HEK293 (cell line): ENCODE measurements around the gene CYBA.

ENCODE experiments used
- CTCF ChIA-PET: fragments of 350-600 bp; formaldehyde crosslinking; extraction: SDS; loops from one replicate; lab custom pipeline; 2021; ENCODE audit warnings: antibody characterized with exemption; lab: Yijun Ruan, JAX
- POLR2A ChIA-PET: fragments of 300-600 bp; formaldehyde crosslinking; extraction: SDS; loops from one replicate; lab custom pipeline; 2020; ENCODE audit warnings: antibody characterized with exemption, inconsistent platforms; lab: Yijun Ruan, JAX
- H3K27ac ChIP-seq: fragments of 200-500 bp; sonication (Bioruptor generic); 2 replicates; pipeline ENCODE4 v1.5.1; 2014; ENCODE audit warnings: low read depth, low read length, control low read depth, inconsistent platforms; ENCODE audit errors: extremely low read depth
- H3K36me3 ChIP-seq, 2 experiments: fragments of 200-500 bp in 1 of 2; sonication (Bioruptor generic) in 1 of 2; 1 replicate in 1 of 2; 2 replicates in 1 of 2; pipeline ENCODE4 v1.5.1; 2014 to 2017; ENCODE audit warnings: inconsistent platforms in 2 of 2, low read length in 2 of 2; ENCODE audit not compliant: control insufficient read depth in 2 of 2, insufficient read depth in 1 of 2
- H3K4me1 ChIP-seq: fragments of 200-500 bp; sonication (Bioruptor generic); 2 replicates; pipeline ENCODE4 v1.5.1; 2014; ENCODE audit warnings: mild to moderate bottlenecking, low read length, inconsistent platforms; ENCODE audit not compliant: control insufficient read depth, insufficient read depth
- H3K4me3 ChIP-seq: 2 replicates; pipeline ENCODE4 v1.5.1; 2011; ENCODE audit warnings: low read depth, mild to moderate bottlenecking, control low read depth, low read length, moderate library complexity
- H3K9me3 ChIP-seq: fragments of 200-500 bp; sonication (Bioruptor generic); 2 replicates; pipeline ENCODE4 v1.5.1; 2014; ENCODE audit warnings: low read depth, low read length, inconsistent platforms; ENCODE audit not compliant: control insufficient read depth, insufficient read depth
- CTCF ChIP-seq: fragments of 450-650 bp; formaldehyde crosslinking; IDR thresholded peaks from 2 replicates; pipeline ENCODE4 v1.5.1; 2016; ENCODE audit warnings: missing biosample characterization, missing genetic modification characterization
- INSM2 ChIP-seq: fragments of 450-650 bp; formaldehyde crosslinking; IDR thresholded peaks from 2 replicates; pipeline ENCODE4 v1.5.1; 2016; ENCODE audit warnings: missing biosample characterization, missing genetic modification characterization
- KLF16 ChIP-seq: fragments of 450-650 bp; formaldehyde crosslinking; IDR thresholded peaks from 2 replicates; pipeline ENCODE4 v1.5.1; 2017; ENCODE audit warnings: missing biosample characterization, missing genetic modification characterization
- MYNN ChIP-seq: fragments of 450-650 bp; formaldehyde crosslinking; IDR thresholded peaks from 2 replicates; pipeline ENCODE4 v1.5.1; 2016; ENCODE audit warnings: missing biosample characterization, missing genetic modification characterization, borderline replicate concordance
- SP2 ChIP-seq: fragments of 450-650 bp; formaldehyde crosslinking; IDR thresholded peaks from 2 replicates; pipeline ENCODE4 v1.5.1; 2016; ENCODE audit warnings: missing biosample characterization, missing genetic modification characterization
- TCF7L2 ChIP-seq: IDR thresholded peaks from 2 replicates; pipeline ENCODE4 v1.6.1; 2011; ENCODE audit warnings: low read depth, mild to moderate bottlenecking, inconsistent platforms, low read length, moderate library complexity, borderline replicate concordance
- ZFHX2 ChIP-seq: fragments of 450-650 bp; formaldehyde crosslinking; conservative IDR thresholded peaks from 2 replicates; pipeline ENCODE4 v1.5.1; 2016; ENCODE audit warnings: missing biosample characterization, missing genetic modification characterization
- ZFP37 ChIP-seq: fragments of 450-650 bp; formaldehyde crosslinking; IDR thresholded peaks from 2 replicates; pipeline ENCODE4 v1.5.1; 2016; ENCODE audit warnings: missing biosample characterization, missing genetic modification characterization
- ZNF19 ChIP-seq: fragments of 450-650 bp; formaldehyde crosslinking; IDR thresholded peaks from 2 replicates; pipeline ENCODE4; 2016; ENCODE audit warnings: missing biosample characterization, missing genetic modification characterization, low read depth
- ZNF221 ChIP-seq: fragments of 450-650 bp; formaldehyde crosslinking; IDR thresholded peaks from 2 replicates; pipeline ENCODE4 v1.5.1; 2017; ENCODE audit warnings: missing biosample characterization, missing genetic modification characterization, borderline replicate concordance
- ZNF26 ChIP-seq: fragments of 450-650 bp; formaldehyde crosslinking; IDR thresholded peaks from 2 replicates; pipeline ENCODE4 v1.5.1; 2016; ENCODE audit warnings: missing biosample characterization, missing genetic modification characterization
- ZNF274 ChIP-seq, 2 experiments: fragments of 200-500 bp in 1 of 2; fragments of 450-650 bp in 1 of 2; sonication (Bioruptor generic) in 1 of 2; formaldehyde crosslinking in 1 of 2; IDR thresholded peaks; 2 replicates each; pipeline versions ENCODE4 v1.5.1 to v1.6.1; 2014 to 2016; ENCODE audit warnings: borderline replicate concordance in 1 of 2, inconsistent platforms in 1 of 2, low read length in 1 of 2, missing biosample characterization in 1 of 2, missing genetic modification characterization in 1 of 2
- ZNF362 ChIP-seq: fragments of 450-650 bp; formaldehyde crosslinking; IDR thresholded peaks from 2 replicates; pipeline ENCODE4 v1.5.1; 2016; ENCODE audit warnings: missing biosample characterization, missing genetic modification characterization
- ZNF449 ChIP-seq: fragments of 450-650 bp; formaldehyde crosslinking; IDR thresholded peaks from 2 replicates; pipeline ENCODE4 v1.5.1; 2017; ENCODE audit warnings: missing biosample characterization, mild to moderate bottlenecking, missing genetic modification characterization, moderate library complexity
- ZNF585B ChIP-seq: fragments of 450-650 bp; formaldehyde crosslinking; IDR thresholded peaks from 2 replicates; pipeline ENCODE4 v1.5.1; 2016; ENCODE audit warnings: missing biosample characterization, missing genetic modification characterization
- ZNF621 ChIP-seq: fragments of 450-650 bp; formaldehyde crosslinking; IDR thresholded peaks from 2 replicates; pipeline ENCODE4 v1.5.1; 2017; ENCODE audit warnings: missing biosample characterization, missing genetic modification characterization
- ZNF707 ChIP-seq: fragments of 450-650 bp; formaldehyde crosslinking; IDR thresholded peaks from 2 replicates; pipeline ENCODE4 v1.5.1; 2016; ENCODE audit warnings: missing biosample characterization, missing genetic modification characterization
- ZNF785 ChIP-seq: fragments of 450-650 bp; formaldehyde crosslinking; IDR thresholded peaks from 2 replicates; pipeline ENCODE4 v1.5.1; 2016; ENCODE audit warnings: missing biosample characterization, missing genetic modification characterization
- ZNF843 ChIP-seq: fragments of 450-650 bp; formaldehyde crosslinking; IDR thresholded peaks from 2 replicates; pipeline ENCODE4 v1.5.1; 2016; ENCODE audit warnings: missing biosample characterization, missing genetic modification characterization
- ZSCAN5A ChIP-seq: fragments of 450-650 bp; formaldehyde crosslinking; IDR thresholded peaks from 2 replicates; pipeline ENCODE4 v1.5.1; 2016; ENCODE audit warnings: missing biosample characterization, missing genetic modification characterization

CYBA gene

GRCh38 chr16:88657371-88657770 lies 6.5 kb upstream of the CYBA start:
- ChIA-PET CTCF (interaction anchor here (1.2 kb wide), 1 partner anchor 15 kb away, joined by 5 read pairs; no protein-coding TSS in a partner anchor), POLR2A (no interaction called here)
- H3K27ac ChIP-seq: no peak overlapping the region
- peaks cover 0 to 15% of the 10 kb centered on the region in 2 experiments; a peak in 1 of 3 replicates for H3K36me3 ChIP-seq
- TF ChIP-seq ZNF707 (no peak), KLF16 (tag by site-specific recombination) (no peak), MYNN (tag by site-specific recombination) (no peak), ZNF621 (no peak), SP2 (tag by site-specific recombination) (no peak), ZNF274 (IDR thresholded peaks at IDR 0.05; ENCODE audit: low read length) (no peak), ZNF274 (tag by site-specific recombination; IDR thresholded peaks at IDR 0.05; ENCODE audit: borderline replicate concordance) (no peak), ZSCAN5A (tag by site-specific recombination) (no peak), ZNF362 (no peak), ZNF19 (tag by site-specific recombination) (no peak), TCF7L2 (no peak), ZNF785 (tag by site-specific recombination) (no peak), INSM2 (no peak), ZFP37 (tag by site-specific recombination) (no peak), ZNF449 (tag by site-specific recombination) (no peak), ZFHX2 (tag by site-specific recombination) (no peak), ZNF585B (no peak), ZNF843 (tag by site-specific recombination) (no peak), ZNF221 (no peak), CTCF (tag by site-specific recombination) (no peak), ZNF26 (tag by site-specific recombination) (no peak)
- no peaks in the 10 kb centered on the region for H3K9me3 ChIP-seq
- H3K4me3 ChIP-seq: no peak overlapping the region
- H3K4me1 ChIP-seq: no peaks in the 10 kb centered on the region
